ENCODE results near the gene UBE2H. TPM values are rescaled to one million over a fixed set of nuclear protein-coding genes. Genes with fewer than 3 reads are reported as not detected.
"Not testable (repeated sequence)": the region's sequence is repeated elsewhere in the genome, so short reads cannot be mapped to it uniquely, and the experiment has no call there.

The UBE2H gene
- total RNA-seq, 1 donor from 2014 or later, result 27.1 TPM

- Mint-ChIP-seq H3K27ac (no peak overlapping the region), H3K9me3 (no peaks in the 10 kb centered on the region), H3K27me3 (ENCODE audit: insufficient read depth) (peaks cover 8% of the 10 kb centered on the region), H3K4me3 (no peak overlapping the region), H3K4me1 (ENCODE audit: low read depth) (no peaks in the 10 kb centered on the region), H3K36me3 (ENCODE audit: low read depth) (no peaks in the 10 kb centered on the region)
- DNase-seq (ENCODE audit: low spot score), result no peak
- intact Hi-C loops (cut with micrococcal nuclease), result no loop called here
These were observed 153.3 kb downstream of the UBE2H start for GRCh38 chr7:129799350-129799955.

- H3K9me3 Mint-ChIP-seq, result no peaks in the 10 kb centered on the region
- H3K27ac Mint-ChIP-seq, result no peak overlapping the region
- H3K4me3 Mint-ChIP-seq, result no peak overlapping the region
- peaks cover 8% of the 10 kb centered on the region for H3K27me3 Mint-ChIP-seq (ENCODE audit: insufficient read depth)
- DNase-seq (ENCODE audit: low spot score), result no peak
- H3K36me3 Mint-ChIP-seq (ENCODE audit: low read depth), result no peaks in the 10 kb centered on the region
- H3K4me1 Mint-ChIP-seq (ENCODE audit: low read depth), result no peaks in the 10 kb centered on the region
- intact Hi-C loops (cut with micrococcal nuclease), result no loop called here
These were observed 154.0 kb downstream of the UBE2H start for GRCh38 chr7:129798616-129799349.

GRCh38 chr7:129797214-129797789, 155.5 kb downstream of the UBE2H start:
- Mint-ChIP-seq H3K9me3 (no peaks in the 10 kb centered on the region), H3K27ac (no peak overlapping the region)

GRCh38 chr7:129796186-129796775, 156.5 kb downstream of the UBE2H start:
- H3K36me3 Mint-ChIP-seq (ENCODE audit: low read depth), result no peaks in the 10 kb centered on the region
- intact Hi-C loops (cut with micrococcal nuclease), result no loop called here
- H3K27ac Mint-ChIP-seq, result no peak overlapping the region
- H3K4me3 Mint-ChIP-seq, result no peak overlapping the region
- no peak for DNase-seq (ENCODE audit: low spot score)
- H3K9me3 Mint-ChIP-seq, result no peaks in the 10 kb centered on the region
- H3K4me1 Mint-ChIP-seq (ENCODE audit: low read depth), result no peaks in the 10 kb centered on the region
- H3K27me3 Mint-ChIP-seq (ENCODE audit: insufficient read depth), result peaks cover 11% of the 10 kb centered on the region

More at GRCh38 chr7:129797214-129797789, 155.5 kb downstream of the UBE2H start:
- H3K36me3 Mint-ChIP-seq (ENCODE audit: low read depth), result no peaks in the 10 kb centered on the region
- intact Hi-C loops (cut with micrococcal nuclease), result no loop called here
- peaks cover 8% of the 10 kb centered on the region for H3K27me3 Mint-ChIP-seq (ENCODE audit: insufficient read depth)
- H3K4me3 Mint-ChIP-seq, result no peak overlapping the region
- DNase-seq (ENCODE audit: low spot score), result no peak
- no peaks in the 10 kb centered on the region for H3K4me1 Mint-ChIP-seq (ENCODE audit: low read depth)

GRCh38 chr7:129794461-129794860, 158.3 kb downstream of the UBE2H start:
- H3K4me3 Mint-ChIP-seq; H3K27ac Mint-ChIP-seq; DNase-seq (ENCODE audit: low spot score); H3K9me3 Mint-ChIP-seq; H3K4me1 Mint-ChIP-seq (ENCODE audit: low read depth); H3K36me3 Mint-ChIP-seq (ENCODE audit: low read depth); intact Hi-C loops (cut with micrococcal nuclease): not testable (repeated sequence)
- H3K27me3 Mint-ChIP-seq (ENCODE audit: insufficient read depth), result peaks cover 10% of the 10 kb centered on the region

- Mint-ChIP-seq H3K36me3 (ENCODE audit: low read depth) (no peaks in the 10 kb centered on the region), H3K27ac (no peak overlapping the region), H3K27me3 (ENCODE audit: insufficient read depth) (peaks cover 17% of the 10 kb centered on the region), H3K4me3 (no peak overlapping the region), H3K9me3 (no peaks in the 10 kb centered on the region), H3K4me1 (ENCODE audit: low read depth) (no peaks in the 10 kb centered on the region)
- intact Hi-C loops (cut with micrococcal nuclease), result no loop called here
- DNase-seq (ENCODE audit: low spot score), result no peak
These were observed 159.1 kb downstream of the UBE2H start for GRCh38 chr7:129793506-129794310.

GRCh38 chr7:129792721-129793120, 160.0 kb downstream of the UBE2H start:
- Mint-ChIP-seq H3K27ac (no peak overlapping the region), H3K9me3 (no peaks in the 10 kb centered on the region), H3K27me3 (ENCODE audit: insufficient read depth) (peaks cover 24% of the 10 kb centered on the region), H3K4me1 (ENCODE audit: low read depth) (no peaks in the 10 kb centered on the region), H3K36me3 (ENCODE audit: low read depth) (no peaks in the 10 kb centered on the region), H3K4me3 (no peak overlapping the region)
- intact Hi-C loops (cut with micrococcal nuclease), result no loop called here
- no peak for DNase-seq (ENCODE audit: low spot score)

- Mint-ChIP-seq H3K4me3 (no peak overlapping the region), H3K4me1 (ENCODE audit: low read depth) (peaks cover 9% of the 10 kb centered on the region)
These were observed 162.6 kb downstream of the UBE2H start for GRCh38 chr7:129790136-129790535.

GRCh38 chr7:129789652-129790051, 163.1 kb downstream of the UBE2H start:
- Mint-ChIP-seq H3K4me1 (ENCODE audit: low read depth) (peaks cover 9% of the 10 kb centered on the region), H3K9me3 (no peaks in the 10 kb centered on the region), H3K36me3 (ENCODE audit: low read depth) (no peaks in the 10 kb centered on the region), H3K4me3 (no peak overlapping the region), H3K27me3 (ENCODE audit: insufficient read depth) (peaks cover 54% of the 10 kb centered on the region), H3K27ac (no peak overlapping the region)
- intact Hi-C loops (cut with micrococcal nuclease), result no loop called here
- DNase-seq (ENCODE audit: low spot score), result no peak

More at GRCh38 chr7:129790136-129790535, 162.6 kb downstream of the UBE2H start:
- Mint-ChIP-seq H3K9me3 (no peaks in the 10 kb centered on the region), H3K27ac (no peak overlapping the region), H3K27me3 (ENCODE audit: insufficient read depth) (peaks cover 49% of the 10 kb centered on the region), H3K36me3 (ENCODE audit: low read depth) (no peaks in the 10 kb centered on the region)
- intact Hi-C loops (cut with micrococcal nuclease), result no loop called here
- DNase-seq (ENCODE audit: low spot score), result no peak

- no peak for DNase-seq (ENCODE audit: low spot score)
- H3K4me1 Mint-ChIP-seq (ENCODE audit: low read depth), result peaks cover 9% of the 10 kb centered on the region
- no peak overlapping the region for H3K27ac Mint-ChIP-seq
- H3K36me3 Mint-ChIP-seq (ENCODE audit: low read depth), result no peaks in the 10 kb centered on the region
- H3K4me3 Mint-ChIP-seq, result no peak overlapping the region
- H3K9me3 Mint-ChIP-seq, result no peaks in the 10 kb centered on the region
- H3K27me3 Mint-ChIP-seq (ENCODE audit: insufficient read depth), result peaks cover 59% of the 10 kb centered on the region
- intact Hi-C loops (cut with micrococcal nuclease), result no loop called here
These were observed 163.8 kb downstream of the UBE2H start for GRCh38 chr7:129789000-129789399.

GRCh38 chr7:129786825-129787563, 165.8 kb downstream of the UBE2H start:
- Mint-ChIP-seq H3K4me3 (no peak overlapping the region), H3K4me1 (ENCODE audit: low read depth) (peaks cover 23% of the 10 kb centered on the region), H3K27ac (no peak overlapping the region), H3K27me3 (ENCODE audit: insufficient read depth) (peaks cover 77% of the 10 kb centered on the region), H3K9me3 (no peaks in the 10 kb centered on the region), H3K36me3 (ENCODE audit: low read depth) (no peaks in the 10 kb centered on the region)
- no peak for DNase-seq (ENCODE audit: low spot score)
- intact Hi-C loops (cut with micrococcal nuclease), result no loop called here

Data from activated T-helper 1 cell treated with anti-CD3 and anti-CD28 coated beads, Interleukin-12 subunit alpha, Interleukin-12 subunit beta, Interleukin-2, Interleukin-4 antibody, amounts not matched to agents 30 ng/mL and 10 ng/mL and 1 ng/mL, durations not matched to agents 14 hours and 24 hours and 36 hours (primary cell).